Tibial nerve (tissue), 4 donors: ENCODE data around the gene ZBTB47.

Experiments
- CTCF ChIP-seq, 5 experiments: fragments of 200-600 bp in 3 of 5; fragments of 450-650 bp in 2 of 5; sonication (generic) in 3 of 5; IDR thresholded peaks; one replicate each; pipeline ENCODE4 v1.5.1; 2016 to 2019; ENCODE audit warnings: antibody characterized with exemption in 5 of 5, mild to moderate bottlenecking in 3 of 5, moderate library complexity in 2 of 5
- EP300 ChIP-seq, 2 donors: sonication (generic); formaldehyde crosslinking; IDR thresholded peaks; one replicate each; pipeline ENCODE4 v1.6.1; 2017; ENCODE audit warnings: antibody characterized with exemption in 2 of 2, mild to moderate bottlenecking in 1 of 2
- POLR2A ChIP-seq, 2 donors: fragments of 450-650 bp; IDR thresholded peaks; one replicate each; pipeline ENCODE4 v1.6.1; 2017; ENCODE audit warnings: antibody characterized with exemption in 2 of 2, mild to moderate bottlenecking in 2 of 2, moderate library complexity in 2 of 2

GRCh38 chr3:42688487-42689420 lies 35.3 kb downstream of the ZBTB47 start:
- TF ChIP-seq CTCF (IDR thresholded peaks at IDR 0.05), result no peak
- no peak for TF ChIP-seq POLR2A (IDR thresholded peaks at IDR 0.05)
- TF ChIP-seq EP300 (IDR thresholded peaks at IDR 0.05), result no peak
